ENCODE measurements around the gene KCTD17. TPM values are rescaled to one million over a fixed set of nuclear protein-coding genes. Genes with fewer than 3 reads are reported as not detected.
A peak's percentile ranks its signal among the peaks of the same experiment; 100 is the strongest.

KCTD17 gene
- total RNA-seq, 1 donor from 2014 or later = 35.1 TPM

DNA sequence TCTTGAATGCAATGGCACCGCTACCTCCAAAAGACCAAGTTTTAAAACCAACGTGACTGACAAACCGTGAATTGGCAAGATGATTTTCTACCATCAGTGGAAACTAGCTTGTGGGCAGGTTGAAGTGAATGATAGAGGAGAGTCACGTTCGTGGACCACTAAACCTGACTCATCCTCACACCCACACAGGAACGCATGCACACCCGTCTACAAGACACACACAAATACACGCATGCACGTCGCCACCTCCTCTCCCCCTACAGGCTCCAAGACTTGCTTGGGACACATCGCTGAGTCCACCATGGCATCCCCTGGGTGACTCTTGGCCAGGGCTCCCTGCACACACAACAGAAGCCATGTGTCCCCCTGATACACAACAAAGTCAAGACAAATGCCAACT, 43.6 kb downstream of the KCTD17 start:
- FAIRE-seq (no peak), DNase-seq (ENCODE audit: low spot score in 2 of 2) (peak in 1 of 2 donors; percentile 45)

GRCh38 chr22:37097346-37097745, 45.8 kb downstream of the KCTD17 start:
- FAIRE-seq = no peak
- DNase-seq (ENCODE audit: low spot score in 2 of 2) = no peak

DNA sequence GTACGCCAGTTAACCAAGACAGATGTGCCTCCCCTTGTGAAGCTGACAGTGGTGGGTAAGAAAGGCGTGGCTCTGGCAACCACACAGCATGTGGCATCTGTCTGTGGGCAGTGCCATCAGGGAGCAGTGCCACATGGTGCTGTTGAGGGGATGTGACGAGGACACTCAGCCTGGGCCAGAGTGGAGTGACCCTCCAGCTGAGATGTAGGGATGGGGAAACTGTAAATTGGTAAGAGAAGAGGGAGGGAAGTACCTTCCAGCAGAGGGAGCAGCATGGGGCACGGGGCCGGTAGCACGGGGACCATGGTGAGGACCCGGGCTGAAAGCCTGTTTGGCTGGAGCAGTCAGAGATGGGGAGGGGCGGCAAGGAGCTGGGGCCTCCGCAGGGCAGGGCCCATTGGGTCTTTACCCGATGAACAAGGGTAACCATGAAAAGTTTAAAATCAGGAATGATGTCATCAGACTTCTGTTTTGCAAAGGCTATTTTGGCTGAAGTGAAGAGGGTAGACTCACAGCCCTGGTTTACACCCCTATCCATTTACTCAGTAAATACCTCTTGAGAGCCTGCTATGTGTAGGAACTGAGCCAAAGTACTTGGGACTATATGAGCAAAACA, 47.5 kb downstream of the KCTD17 start:
- DNase-seq (ENCODE audit: low spot score in 2 of 2) = no peak
- FAIRE-seq = no peak

DNA sequence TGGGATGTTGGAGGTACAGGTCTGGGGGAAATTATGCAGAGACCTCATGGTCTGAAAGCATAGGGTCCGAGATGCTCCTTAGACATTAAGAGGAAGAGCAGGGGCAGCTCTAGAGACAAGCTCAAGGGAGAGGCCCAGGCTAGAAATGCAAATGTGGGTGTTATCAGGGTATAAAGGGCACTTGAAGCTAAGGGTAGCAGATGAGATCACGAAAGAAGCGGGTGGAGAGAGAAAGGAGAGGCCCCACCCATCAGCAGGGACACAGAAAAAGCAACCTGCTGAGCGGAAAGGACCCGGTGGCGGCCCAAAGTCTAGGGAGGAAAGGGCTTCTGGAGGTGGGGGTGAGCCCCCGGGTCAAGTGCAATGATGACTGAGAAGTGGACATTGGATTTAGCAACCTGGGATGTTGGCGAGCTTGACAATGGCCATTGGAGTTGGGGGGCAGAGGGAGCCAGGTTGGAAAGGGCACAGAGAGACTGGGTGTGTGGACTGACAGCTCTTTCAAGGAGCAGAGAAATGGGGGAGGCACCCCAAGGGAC, 49.1 kb downstream of the KCTD17 start:
- DNase-seq (ENCODE audit: low spot score in 2 of 2) = no peak
- FAIRE-seq = no peak

- DNase-seq (ENCODE audit: low spot score in 2 of 2) = no peak
- FAIRE-seq = no peak
Observed at GRCh38 chr22:37101311-37102066, 49.9 kb downstream of the KCTD17 start.

DNA sequence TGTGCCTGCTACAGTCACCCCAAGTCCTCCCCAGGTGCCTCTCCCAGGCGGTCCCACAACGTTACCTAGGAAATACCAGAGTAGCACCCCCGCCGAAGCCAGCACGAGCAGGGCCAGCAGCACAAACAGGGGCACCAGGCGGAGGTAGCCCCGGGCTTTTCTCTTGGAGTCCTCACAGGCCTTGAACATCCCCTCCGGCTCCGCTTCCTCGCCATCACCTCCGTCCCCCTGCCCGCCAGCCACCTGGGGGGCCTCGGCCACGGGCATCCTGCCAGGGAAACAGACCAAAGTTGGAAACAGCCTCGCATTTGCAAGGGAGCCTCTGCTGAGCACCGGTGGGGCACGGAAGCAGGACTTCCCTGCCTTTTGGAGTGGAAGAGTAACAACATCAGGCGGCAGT, 51.6 kb downstream of the KCTD17 start:
- FAIRE-seq = no peak
- no peak for DNase-seq (ENCODE audit: low spot score in 2 of 2)

DNA sequence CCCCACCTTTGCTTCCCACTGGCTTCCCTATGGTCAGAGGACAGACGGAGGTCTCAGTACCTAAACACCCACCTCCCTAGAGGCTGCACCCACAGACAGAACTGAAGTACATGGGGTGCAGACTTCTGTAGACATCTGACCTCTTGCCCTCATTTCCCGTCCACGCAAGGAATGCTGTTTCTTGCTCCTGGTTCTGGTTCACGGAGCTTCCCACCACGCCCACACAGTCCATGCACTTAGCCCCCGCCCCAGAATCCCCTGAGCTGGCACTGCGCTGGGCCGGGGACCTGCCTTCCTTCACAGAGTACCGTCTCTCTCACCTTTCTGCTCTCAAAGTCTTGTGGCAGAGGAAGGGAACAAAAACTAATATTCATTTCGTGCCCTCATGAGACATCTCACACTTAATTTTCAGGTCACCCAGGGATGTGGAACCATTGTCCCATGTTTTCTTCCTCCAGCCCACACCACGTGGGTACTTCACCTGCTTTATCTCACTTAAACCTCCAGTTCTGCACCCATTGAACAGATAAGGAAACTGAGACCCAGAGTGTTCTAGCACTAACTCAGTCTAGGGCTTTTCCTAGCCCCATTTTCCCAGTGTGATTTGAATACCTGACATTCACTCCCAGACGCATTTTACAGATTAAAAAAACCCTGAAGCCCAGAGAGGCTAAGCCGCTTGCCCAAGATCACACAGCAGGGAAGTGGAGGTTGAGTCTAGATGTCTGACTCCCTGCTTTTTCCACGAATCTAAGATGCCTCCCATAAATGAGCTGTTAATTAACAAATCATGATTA, 52.3 kb downstream of the KCTD17 start:
- FAIRE-seq (no peak), DNase-seq (ENCODE audit: low spot score in 2 of 2) (no peak)

- DNase-seq (ENCODE audit: low spot score in 2 of 2) (no peak), FAIRE-seq (no peak)
Observed at GRCh38 chr22:37105154-37105553, 53.6 kb downstream of the KCTD17 start.

DNA sequence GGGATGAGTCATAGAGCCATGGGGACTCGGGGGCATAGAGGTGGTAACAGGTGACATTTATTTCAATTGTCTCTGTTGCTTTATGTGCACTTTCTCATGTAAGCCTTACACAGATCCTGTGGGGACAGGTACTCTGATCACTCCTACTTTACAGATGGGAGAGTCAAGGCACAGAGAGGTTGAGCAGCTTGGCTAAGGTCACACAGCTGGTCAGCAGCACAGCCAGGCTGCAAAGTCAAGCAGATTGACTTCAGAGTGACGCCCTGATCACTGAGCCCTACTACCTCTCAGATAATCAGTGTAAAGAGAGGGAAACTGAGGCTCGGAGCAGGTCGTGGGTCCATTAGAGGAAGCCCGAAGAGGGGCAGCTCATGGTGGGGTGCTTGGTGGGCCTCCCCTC, 54.4 kb downstream of the KCTD17 start:
- FAIRE-seq (no peak), DNase-seq (ENCODE audit: low spot score in 2 of 2) (no peak)

- no peak for DNase-seq (ENCODE audit: low spot score in 2 of 2)
- FAIRE-seq = no peak
Observed at GRCh38 chr22:37107816-37108621, 56.5 kb downstream of the KCTD17 start.

- no peak for DNase-seq (ENCODE audit: low spot score in 2 of 2)
- no peak for FAIRE-seq
Observed at GRCh38 chr22:37109242-37109917, 57.8 kb downstream of the KCTD17 start, which contains the start of gene TMPRSS6. Gene TMPRSS6, minus strand, starts transcription at chr22:37109713. Its CDS starts 6,296 bp downstream, at chr22:37103417.

- FAIRE-seq (no peak), DNase-seq (ENCODE audit: low spot score in 2 of 2) (no peak)
Observed at GRCh38 chr22:37111156-37111717, 59.7 kb downstream of the KCTD17 start.

DNA sequence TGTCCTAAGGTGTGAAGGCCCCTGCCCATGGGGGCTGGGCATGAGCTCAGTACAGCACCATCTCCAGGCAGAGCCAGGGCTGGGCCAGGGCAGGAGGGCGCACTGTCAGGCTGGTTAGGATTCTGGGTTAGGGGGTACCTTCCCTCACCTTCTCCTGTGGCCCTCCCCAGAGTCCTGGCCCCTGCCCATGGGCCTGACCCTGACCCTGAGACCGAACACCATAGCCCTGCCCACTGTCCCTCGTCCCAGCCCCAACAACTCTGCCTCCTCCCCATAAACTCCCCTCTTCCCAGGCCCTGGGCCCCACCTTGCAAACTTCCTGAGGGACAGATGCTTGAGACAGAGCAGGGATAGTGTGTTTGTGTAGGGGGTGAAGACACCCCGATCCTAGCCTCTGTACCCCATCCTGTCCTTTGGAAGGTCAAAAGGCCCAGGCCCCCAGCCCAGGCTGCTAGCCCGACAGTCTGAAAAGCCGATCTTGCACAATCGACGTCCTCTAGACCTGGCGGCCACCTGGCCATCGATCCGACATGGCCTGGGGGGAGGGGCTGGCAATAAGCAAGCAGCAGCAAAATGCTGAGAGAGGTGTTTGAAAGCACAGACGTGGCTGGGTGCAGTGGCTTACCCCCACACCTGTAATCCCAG, 60.7 kb downstream of the KCTD17 start:
- FAIRE-seq = no peak

More for the DNA sequence above, 60.7 kb downstream of the KCTD17 start:
- no peak for DNase-seq (ENCODE audit: low spot score in 2 of 2)

Small RNA genes lying within 50 kb of the gene (small RNA-seq; reads per million reads assigned to genes)
- gene RF00019 = not detected

Other genes with a start within 250 kb of the KCTD17 start
- gene PVALB, start 234.7 kb upstream of the KCTD17 start, total RNA-seq = not detected
- gene NCF4, start 190.7 kb upstream of the KCTD17 start, total RNA-seq = 2.0 TPM
- gene CSF2RB, start 138.1 kb upstream of the KCTD17 start, total RNA-seq = 0.41 TPM
- 4.9 TPM for gene TST, start 32.3 kb upstream of the KCTD17 start, total RNA-seq
- 22.0 TPM for gene MPST, start 32.0 kb upstream of the KCTD17 start, total RNA-seq
- gene TMPRSS6, start 58.0 kb downstream of the KCTD17 start, total RNA-seq = not detected
- not detected for gene IL2RB, start 98.2 kb downstream of the KCTD17 start, total RNA-seq
- gene C1QTNF6, start 136.5 kb downstream of the KCTD17 start, total RNA-seq = 3.7 TPM
- gene SSTR3, start 160.7 kb downstream of the KCTD17 start, total RNA-seq = 0.41 TPM
- under 0.01 TPM for gene RAC2, start 192.5 kb downstream of the KCTD17 start, total RNA-seq
- gene CYTH4, start 230.8 kb downstream of the KCTD17 start, total RNA-seq = 2.9 TPM